Raji (cell line): ENCODE results near the gene NME2.
A peak's percentile ranks its signal among the peaks of the same experiment; 100 is the strongest.

Experiments used
- POLR2A ChIP-seq: IDR thresholded peaks from 2 replicates; pipeline ENCODE4 v1.6.1; 2011; ENCODE audit warnings: low read depth, low read length, control low read depth; ENCODE audit not compliant: insufficient read depth

The NME2 gene

GRCh38 chr17:51166198-51166986, at the start of gene NME2:
NME2 (plus strand) TSS chr17:51166411; CDS start chr17:51166831, 420 bp downstream.
- peak; percentile 71 for TF ChIP-seq POLR2A

- TF ChIP-seq POLR2A: no peak
Observed at GRCh38 chr17:51118330-51119195, 47.6 kb upstream of the NME2 start.

GRCh38 chr17:51119415-51120356, 46.5 kb upstream of the NME2 start:
- TF ChIP-seq POLR2A: no peak

- no peak for TF ChIP-seq POLR2A
Observed at GRCh38 chr17:51120357-51120738, 45.9 kb upstream of the NME2 start.

DNA sequence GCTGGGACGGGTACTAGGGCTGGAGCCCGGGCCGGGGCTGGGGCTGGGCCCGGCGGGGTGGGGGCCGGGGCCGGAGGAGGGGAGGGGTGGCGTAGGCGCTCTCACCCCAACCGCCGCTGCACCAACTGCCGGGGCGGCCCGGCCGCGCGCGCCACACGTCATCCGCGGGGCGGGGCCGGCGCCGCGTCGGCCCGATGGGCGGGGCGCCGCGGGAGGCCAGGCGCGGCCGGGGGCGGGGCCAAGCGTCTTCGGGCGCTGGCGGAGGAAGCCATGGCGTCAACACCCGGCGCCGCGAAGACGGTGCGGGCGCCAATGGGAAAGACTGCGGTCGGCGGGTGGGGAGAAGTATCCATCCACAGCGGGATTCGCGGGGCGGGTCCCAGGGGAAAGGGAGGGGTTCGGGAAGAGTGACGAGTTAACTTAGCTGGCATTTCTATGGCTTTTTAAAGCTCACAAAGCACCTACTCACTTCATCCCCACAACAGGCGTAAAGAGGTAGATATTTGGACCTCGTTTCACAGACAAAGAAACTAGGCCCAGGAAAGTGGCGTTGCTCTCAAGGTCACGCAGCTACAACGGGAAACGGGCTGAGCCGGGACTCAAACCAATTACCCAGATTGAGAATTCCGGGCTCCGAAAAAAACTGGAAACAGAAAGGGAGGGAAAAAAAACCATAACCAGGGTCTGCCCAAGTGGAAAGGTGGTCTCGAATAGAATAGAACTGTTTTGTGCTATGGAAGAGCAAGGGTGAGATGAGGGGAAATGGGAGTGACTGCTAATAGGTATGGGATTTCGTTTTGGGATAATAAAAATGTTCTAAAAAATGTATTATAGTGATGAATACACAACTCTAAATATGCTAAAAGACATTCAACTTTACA, 45.2 kb upstream of the NME2 start, which contains the start of gene SPAG9:
SPAG9 (minus strand) TSS at position 130 of the 881 bp plus-strand sequence. CDS start 212 bp downstream, outside the sequence.
- peak; percentile 75 for TF ChIP-seq POLR2A

GRCh38 chr17:51121620-51122472, 44.4 kb upstream of the NME2 start:
- peak; percentile 25; the same call in 1 of the 2 replicates for TF ChIP-seq POLR2A

GRCh38 chr17:51124640-51125503, 41.3 kb upstream of the NME2 start:
- TF ChIP-seq POLR2A: no peak

DNA sequence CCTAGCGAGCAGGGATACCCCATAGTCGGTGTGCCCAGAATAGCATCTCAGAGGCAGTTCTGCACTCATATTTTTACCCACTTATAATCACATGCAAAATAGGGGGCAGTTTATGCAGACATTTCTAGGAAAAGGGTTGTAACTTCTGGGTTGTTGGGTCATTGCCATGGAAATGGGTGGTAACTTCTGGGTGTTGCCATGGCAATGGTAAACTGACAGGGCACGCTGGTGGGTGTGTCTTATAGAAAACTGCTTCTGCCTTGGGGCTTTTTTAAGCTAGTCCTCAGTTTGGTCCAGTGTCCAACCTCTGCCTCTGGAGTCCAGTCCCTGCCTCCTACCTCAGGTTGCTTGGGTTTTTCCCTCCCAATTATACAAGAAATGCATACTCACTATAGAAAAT, 38.1 kb upstream of the NME2 start:
- TF ChIP-seq POLR2A: no peak

- TF ChIP-seq POLR2A: no peak
Observed at GRCh38 chr17:51132964-51133319, 33.3 kb upstream of the NME2 start.

- no peak for TF ChIP-seq POLR2A
Observed at GRCh38 chr17:51133365-51133764, 32.8 kb upstream of the NME2 start.

DNA sequence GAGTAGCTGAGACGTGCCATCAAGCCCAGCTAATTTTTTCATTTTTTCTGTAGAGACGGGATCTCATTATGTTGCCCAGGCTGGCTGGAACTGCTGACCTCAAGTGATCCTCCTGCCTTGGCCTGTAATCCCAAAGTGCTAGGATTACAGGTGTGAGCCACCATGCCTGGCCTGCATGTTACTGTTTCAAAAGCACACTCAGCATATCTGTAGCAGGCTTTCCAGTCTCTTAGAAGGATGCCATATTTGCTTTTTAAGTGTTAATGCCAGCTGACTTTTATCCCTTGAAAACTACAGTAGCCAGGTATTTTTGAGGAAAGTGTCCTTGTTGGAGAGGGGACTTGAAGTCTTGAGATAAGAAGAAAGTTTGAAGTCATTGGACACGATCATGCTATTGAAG, 30.3 kb upstream of the NME2 start:
- no peak for TF ChIP-seq POLR2A

DNA sequence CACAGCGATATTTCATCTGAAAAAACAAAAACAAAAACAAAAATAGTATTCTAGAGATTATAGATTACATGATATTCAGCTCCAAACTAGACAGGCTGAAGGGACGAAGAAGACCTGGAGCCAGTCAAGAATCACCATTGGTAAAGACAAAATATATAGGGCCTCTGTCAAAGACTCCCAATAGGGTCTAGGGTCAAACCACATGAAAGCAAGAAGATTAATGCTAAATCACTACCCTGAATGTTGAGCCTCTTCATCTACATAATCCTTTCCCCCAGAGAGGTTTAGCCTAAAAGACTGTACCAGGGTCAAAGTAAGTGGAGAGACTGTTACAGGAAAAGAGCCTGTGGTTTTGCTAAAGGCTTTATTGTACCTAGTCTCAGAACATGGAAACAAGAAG, 23.6 kb upstream of the NME2 start:
- TF ChIP-seq POLR2A: no peak

DNA sequence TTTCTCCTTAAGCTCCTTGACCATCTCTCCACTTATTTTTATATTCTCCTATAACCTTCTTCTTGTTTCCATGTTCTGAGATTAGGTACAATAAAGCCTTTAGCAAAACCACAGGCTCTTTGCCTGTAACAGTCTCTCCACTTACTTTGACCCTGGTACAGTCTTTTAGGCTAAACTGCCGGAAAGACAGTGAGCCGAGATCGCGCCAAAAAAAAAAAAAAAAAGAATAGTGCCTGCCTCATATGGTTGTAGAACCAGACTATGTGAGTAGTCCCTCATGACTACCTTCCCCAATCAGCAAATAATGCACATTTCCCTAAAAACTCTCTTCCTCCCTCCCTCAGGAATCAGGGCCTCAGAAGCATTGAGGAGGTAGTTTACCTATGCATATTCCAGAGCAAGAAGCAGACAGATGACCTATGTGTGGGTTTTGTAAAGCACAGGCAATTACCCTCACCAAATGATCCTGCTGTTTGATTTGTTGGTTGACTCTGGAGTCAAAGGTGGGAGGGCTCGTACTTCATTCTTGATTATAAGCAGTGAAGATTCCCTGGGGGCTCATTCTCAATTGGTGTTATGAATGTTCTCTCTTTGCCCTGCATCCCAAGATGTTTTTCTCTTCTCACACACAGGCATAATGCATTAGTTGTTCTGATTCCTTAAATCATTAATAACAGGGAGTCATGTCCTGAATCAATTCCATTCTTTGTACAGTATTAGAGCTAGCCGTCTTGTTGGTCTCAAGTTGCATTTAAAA, 21.8 kb upstream of the NME2 start:
- TF ChIP-seq POLR2A: no peak
